Limb (tissue), 2 donors: ENCODE data around the gene CBFA2T3.

ENCODE experiments used
- DNase-seq, 2 donors: peaks; one replicate each; pipeline ENCODE4 v3.0.0-alpha.2; 2016; ENCODE audit errors: extremely low spot score in 2 of 2

The CBFA2T3 gene

GRCh38 chr16:88878967-88879787, 97.8 kb downstream of the CBFA2T3 start:
- no peak for DNase-seq

GRCh38 chr16:88878356-88878755, 98.7 kb downstream of the CBFA2T3 start:
- DNase-seq = no peak

- no peak for DNase-seq
Measured at GRCh38 chr16:88877564-88878289, 99.3 kb downstream of the CBFA2T3 start.

- DNase-seq = no peak
Measured at GRCh38 chr16:88876942-88877526, 100.0 kb downstream of the CBFA2T3 start.

- DNase-seq = no peak
Measured at GRCh38 chr16:88875703-88876234, 101.2 kb downstream of the CBFA2T3 start.

- no peak for DNase-seq
Measured at GRCh38 chr16:88874938-88875599, 101.9 kb downstream of the CBFA2T3 start.

- DNase-seq = no peak
Measured at GRCh38 chr16:88872650-88873331, 104.2 kb downstream of the CBFA2T3 start.

GRCh38 chr16:88871730-88872416, 105.1 kb downstream of the CBFA2T3 start:
- DNase-seq = no peak

- no peak for DNase-seq
Measured at GRCh38 chr16:88871349-88871702, 105.7 kb downstream of the CBFA2T3 start.

GRCh38 chr16:88870608-88871348, 106.2 kb downstream of the CBFA2T3 start:
- no peak for DNase-seq

- DNase-seq = no peak
Measured at GRCh38 chr16:88869673-88869980, 107.4 kb downstream of the CBFA2T3 start.

- DNase-seq = no peak
Measured at GRCh38 chr16:88868974-88869672, 107.9 kb downstream of the CBFA2T3 start.

GRCh38 chr16:88867581-88868246, 109.3 kb downstream of the CBFA2T3 start:
- DNase-seq = no peak

GRCh38 chr16:88866151-88866920, 110.7 kb downstream of the CBFA2T3 start, which contains the start of gene PABPN1L:
Gene PABPN1L (minus strand): TSS chr16:88866660. CDS start chr16:88866606, 54 bp downstream.
- DNase-seq = peak in 1 of 2 donors; percentile 32

GRCh38 chr16:88865742-88866141, 111.3 kb downstream of the CBFA2T3 start:
- no peak for DNase-seq

- no peak for DNase-seq
Measured at GRCh38 chr16:88865310-88865709, 111.7 kb downstream of the CBFA2T3 start.

- DNase-seq = no peak
Measured at GRCh38 chr16:88864521-88864920, 112.5 kb downstream of the CBFA2T3 start.

- no peak for DNase-seq
Measured at GRCh38 chr16:88864099-88864498, 112.9 kb downstream of the CBFA2T3 start.
